HepG2 (cell line): ENCODE measurements around the gene TPX2. TPM values are rescaled to one million over a fixed set of nuclear protein-coding genes. Genes with fewer than 3 reads are reported as not detected.
A peak's percentile ranks its signal among the peaks of the same experiment; 100 is the strongest.

Source experiments
- ATAC-seq: fragments of 200-7000 bp; cut with Tn5 transposase; 3 replicates; pipeline ENCODE4 v1.9.1; 2020; ENCODE audit warnings: mild to moderate bottlenecking, moderate library complexity
- BruUV-seq: library from RNA; stranded (reverse); fragments of 400-500 nt; replicated peaks from 2 replicates; lab custom pipeline; 2021; lab: Mats Ljungman, UMichigan
- CTCF ChIA-PET: fragments of 300-600 bp; formaldehyde crosslinking; extraction: SDS; loops from one replicate; lab custom pipeline; 2021; ENCODE audit warnings: low total read pairs, inconsistent platforms, low intra/inter-chr PET ratio; lab: Yijun Ruan, JAX
- POLR2A ChIA-PET: fragments of 350-600 bp; sonication (Branson Sonifier 250); formaldehyde crosslinking; loops from one replicate; lab custom pipeline; 2020; ENCODE audit warnings: antibody characterized with exemption, inconsistent platforms; lab: Yijun Ruan, JAX
- DNase-seq: peaks from one replicate; pipeline ENCODE4 v3.0.0-alpha.2; 2015; ENCODE audit warnings: low spot score
- FAIRE-seq: peaks from 3 replicates; lab custom pipeline; 2011; peaks lifted over from hg19 to GRCh38; lab: Jason Lieb, UNC
- H2AFZ ChIP-seq: one replicate; pipeline ENCODE4 v1.6.1; 2011; ENCODE audit warnings: low read length, inconsistent platforms
- H3K27ac ChIP-seq: fragments of 300-600 bp; 3 replicates; pipeline ENCODE4 v1.8.0; 2011; ENCODE audit warnings: mixed run types, mild to moderate bottlenecking, mixed read lengths, low read length, inconsistent platforms; ENCODE audit not compliant: insufficient read depth; ENCODE audit errors: extremely low read length
- H3K27me3 ChIP-seq, 2 experiments: fragments of 200-600 bp in 1 of 2; 2 replicates in 1 of 2; 3 replicates in 1 of 2; pipeline versions ENCODE4 v1.6.0 to v1.8.0; 2011; ENCODE audit warnings: low read length in 2 of 2, mild to moderate bottlenecking in 2 of 2, moderate library complexity in 2 of 2, inconsistent platforms in 1 of 2; ENCODE audit not compliant: insufficient read depth in 2 of 2, control insufficient read depth in 1 of 2
- H3K36me3 ChIP-seq, 2 experiments: fragments of 200-600 bp in 1 of 2; replicated peaks in 1 of 2; 2 replicates in 1 of 2; 3 replicates in 1 of 2; pipeline versions ENCODE4 v1.5.1 to v1.8.0; 2011; ENCODE audit warnings: low read length in 2 of 2, inconsistent platforms in 1 of 2; ENCODE audit not compliant: insufficient read depth in 2 of 2, control insufficient read depth in 1 of 2
- H3K4me1 ChIP-seq: 2 replicates; pipeline ENCODE4 v1.5.1; 2012; ENCODE audit warnings: low read length, inconsistent platforms; ENCODE audit not compliant: insufficient read depth
- H3K4me2 ChIP-seq: 2 replicates; pipeline ENCODE4 v1.6.0; 2011; ENCODE audit warnings: low read depth, low read length, inconsistent platforms
- H3K4me3 ChIP-seq, 3 experiments: fragments of 200-600 bp in 1 of 3; sonication (generic), shearing (Covaris generic) in 1 of 3; replicated peaks in 1 of 3; 2 replicates each; pipeline ENCODE4 v1.5.1; 2011 to 2016; ENCODE audit warnings: low read length in 3 of 3, inconsistent platforms in 2 of 3, low read depth in 2 of 3, mild to moderate bottlenecking in 2 of 3, control low read depth in 1 of 3, mixed read lengths in 1 of 3; ENCODE audit not compliant: insufficient read depth in 1 of 3
- H3K79me2 ChIP-seq: one replicate; pipeline ENCODE4 v1.6.1; 2011; ENCODE audit warnings: low read length, inconsistent platforms; ENCODE audit not compliant: insufficient read depth
- H3K9ac ChIP-seq: 2 replicates; pipeline ENCODE4 v1.6.0; 2011; ENCODE audit warnings: mild to moderate bottlenecking, low read depth, low read length, inconsistent platforms; ENCODE audit not compliant: insufficient read depth
- H3K9me3 ChIP-seq: 2 replicates; pipeline ENCODE4 v1.5.1; 2012; ENCODE audit warnings: mild to moderate bottlenecking, low read length
- H4K20me1 ChIP-seq: 2 replicates; pipeline ENCODE4 v1.6.0; 2011; ENCODE audit warnings: inconsistent platforms, mild to moderate bottlenecking, low read length, moderate library complexity; ENCODE audit not compliant: insufficient read depth
- ATRX ChIP-seq: sonication (generic); formaldehyde crosslinking; IDR thresholded peaks from 2 replicates; pipeline ENCODE4 v1.4.0; 2020; ENCODE audit warnings: missing genetic modification reagents, borderline replicate concordance
- FOXJ3 ChIP-seq: sonication (generic); formaldehyde crosslinking; IDR thresholded peaks from 2 replicates; pipeline ENCODE4 v1.4.0; 2020; ENCODE audit warnings: missing genetic modification reagents, mild to moderate bottlenecking, borderline replicate concordance
- KMT2A ChIP-seq: sonication (generic); formaldehyde crosslinking; IDR thresholded peaks from 2 replicates; pipeline ENCODE4 v1.4.0; 2020; ENCODE audit warnings: missing genetic modification reagents
- PAX8 ChIP-seq: sonication (generic); formaldehyde crosslinking; IDR thresholded peaks from 2 replicates; pipeline ENCODE4 v1.8.0; 2022; ENCODE audit warnings: mild to moderate bottlenecking, missing genetic modification reagents, borderline replicate concordance
- SATB2 ChIP-seq: sonication (generic); formaldehyde crosslinking; IDR thresholded peaks from 2 replicates; pipeline ENCODE4 v1.5.0; 2020; ENCODE audit warnings: missing genetic modification reagents
- TBL1XR1 ChIP-seq: fragments of 150-350 bp; IDR thresholded peaks from 2 replicates; pipeline ENCODE4 v1.6.1; 2014; ENCODE audit warnings: borderline replicate concordance, low read length; ENCODE audit not compliant: partially characterized antibody
- ZNF547 ChIP-seq: sonication (generic); formaldehyde crosslinking; IDR thresholded peaks from 2 replicates; pipeline ENCODE4 v1.5.1; 2020; ENCODE audit warnings: mild to moderate bottlenecking, missing genetic modification reagents
- ZNF720 ChIP-seq: sonication (generic); formaldehyde crosslinking; IDR thresholded peaks from 2 replicates; pipeline ENCODE4 v1.4.0; 2020; ENCODE audit warnings: missing genetic modification reagents
- WGBS: methylation state at CpG from one replicate; pipeline ENCODE4 v1.1.6; 2017; ENCODE audit warnings: low lambda C conversion rate; 5-methylcytosine and 5-hydroxymethylcytosine counted together
- in situ Hi-C: cut with HindIII; loops from 2 replicates; pipeline ENCODE4 v1.10.0; 2017; ENCODE audit warnings: low pct_unique_long_range_greater_than_20kb; ENCODE audit not compliant: extremely low pct_ligation_motif_present
- intact Hi-C: fragments of 100-400 bp; cut with micrococcal nuclease; formaldehyde crosslinking; loops from one replicate; pipeline ENCODE4 v1.10.0; 2022; ENCODE audit not compliant: unreplicated experiment
- polyA plus RNA-seq, 8 experiments: library from polyadenylated mRNA; depleted of rRNA in 3 of 8; stranded (reverse) in 7 of 8; unstranded in 1 of 8; fragments of >200 nt; fragmentation: Illumina TruSeq in 4 of 8; extraction: Trizol in 4 of 8; gene quantifications; 2 replicates each; pipeline versions ENCODE4 v1.2.1 to v1.2.3, GENCODE V29; 2011 to 2016; ENCODE audit warnings: low read depth in 4 of 8, missing spikeins in 1 of 8, mixed read lengths in 1 of 8; ENCODE audit not compliant: insufficient read depth in 1 of 8
- total RNA-seq, 5 experiments: library from RNA; depleted of rRNA; stranded (reverse); fragments of >200 nt; fragmentation: Illumina TruSeq; extraction: Trizol; gene quantifications; 2 replicates each; pipeline ENCODE4 v1.2.3, GENCODE V29; 2016; ENCODE audit warnings: low read depth in 1 of 5
- TF ChIP-seq, protein P1 (sequence below): sonication (generic); formaldehyde crosslinking; IDR thresholded peaks from 2 replicates; pipeline ENCODE4 v1.5.0; 2020; ENCODE audit warnings: mild to moderate bottlenecking, missing genetic modification reagents
- TF ChIP-seq, protein P2 (sequence below): sonication (generic); formaldehyde crosslinking; IDR thresholded peaks from 2 replicates; pipeline ENCODE4 v1.4.0; 2020; ENCODE audit warnings: missing genetic modification reagents, borderline replicate concordance
- TF ChIP-seq, protein P3 (sequence below): sonication (generic); formaldehyde crosslinking; IDR thresholded peaks from 2 replicates; pipeline ENCODE4 v1.8.0; 2022; ENCODE audit warnings: mild to moderate bottlenecking, missing genetic modification reagents; ENCODE audit not compliant: insufficient replicate concordance

Gene TPX2
- total and polyA plus RNA-seq, 2 of the 13 experiments (the other 11 are each of a cell fraction or from before 2014, with no cell fraction given): 34.3 to 124 TPM

DNA sequence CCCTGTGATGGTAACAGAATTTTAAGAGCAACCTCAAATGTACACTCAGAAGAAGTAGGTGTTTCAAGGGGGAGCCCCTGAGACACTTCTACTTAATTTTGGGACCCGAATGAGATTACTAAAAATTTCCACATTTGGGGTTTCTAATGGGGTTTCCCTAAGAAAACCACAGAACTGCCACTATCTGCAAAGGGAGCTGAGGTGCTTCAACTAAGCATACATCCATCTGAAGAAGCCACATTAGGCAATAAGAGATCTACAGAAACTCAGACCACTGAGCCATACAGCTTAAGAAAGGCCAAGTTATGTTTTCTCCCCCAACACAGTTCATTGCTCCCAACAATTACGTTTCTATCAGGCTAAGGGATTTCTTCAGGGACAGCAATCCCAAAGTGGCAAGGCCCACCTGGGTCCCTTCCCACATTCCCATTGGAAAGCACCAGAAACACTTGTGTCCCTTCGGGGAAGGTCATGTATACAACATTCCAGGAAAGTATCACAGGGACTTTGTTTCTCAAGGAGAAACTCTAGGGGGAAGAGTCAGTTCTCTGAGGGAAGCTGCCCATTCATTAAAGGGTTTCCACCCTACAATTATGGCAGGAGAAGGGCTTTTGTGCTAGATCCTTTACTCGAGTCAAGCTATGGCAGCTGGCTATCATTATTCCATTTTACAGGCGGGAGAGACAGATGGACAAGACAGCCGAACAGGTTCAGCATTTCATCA lies 21.4 kb upstream of the TPX2 start:
- BruUV-seq: no TSS peak
- POLR2A ChIA-PET: interaction anchor here (1.0 to 33.2 kb wide), 5 partner anchors 10 to 113 kb away, joined by 3 to 2822 read pairs (median 643); partner anchors contain the start of gene ID1
- peak overlapping the region; percentile 45 to 50 (median 49) for H3K4me3 ChIP-seq
- CTCF ChIA-PET: no interaction called here
- FAIRE-seq: no peak
- intact Hi-C loops (loop anchor here (1.0 kb wide), 1 partner anchor 8 kb away; no protein-coding TSS in a partner anchor), in situ Hi-C loops (no loop called here)
- H3K4me1 ChIP-seq: peaks cover 80% of the 10 kb centered on the region
- H3K9me3 ChIP-seq: no peaks in the 10 kb centered on the region
- no peak for DNase-seq
- peak overlapping the region; percentile 58 for H3K9ac ChIP-seq
- 69% methylated on average over 6 of the region's 6 CpGs for WGBS
- peaks cover 15 to 67% of the 10 kb centered on the region in 2 experiments for H3K36me3 ChIP-seq
- peaks cover 98% of the 10 kb centered on the region for H3K79me2 ChIP-seq
- peak overlapping the region; percentile 83 for H3K4me2 ChIP-seq
- ATAC-seq: no peak
- H3K27ac ChIP-seq: peak overlapping the region; percentile 38
- H4K20me1 ChIP-seq: peaks cover 7% of the 10 kb centered on the region; the same call in 1 of the 2 replicates
- no peaks in the 10 kb centered on the region; a peak in 1 of 5 replicates for H3K27me3 ChIP-seq
- H2AFZ ChIP-seq: no peak overlapping the region
- TF ChIP-seq ZNF720 (CRISPR knock-in tag) (no peak), ATRX (CRISPR knock-in tag) (no peak), FOXJ3 (no peak), PAX8 (CRISPR knock-in tag) (no peak), TBL1XR1 (no peak), ZNF547 (CRISPR knock-in tag) (no peak), KMT2A (CRISPR knock-in tag) (peak; percentile 33; the same call in 1 of the 2 replicates), SATB2 (CRISPR knock-in tag) (no peak)
- TF ChIP-seq, protein P1, sequence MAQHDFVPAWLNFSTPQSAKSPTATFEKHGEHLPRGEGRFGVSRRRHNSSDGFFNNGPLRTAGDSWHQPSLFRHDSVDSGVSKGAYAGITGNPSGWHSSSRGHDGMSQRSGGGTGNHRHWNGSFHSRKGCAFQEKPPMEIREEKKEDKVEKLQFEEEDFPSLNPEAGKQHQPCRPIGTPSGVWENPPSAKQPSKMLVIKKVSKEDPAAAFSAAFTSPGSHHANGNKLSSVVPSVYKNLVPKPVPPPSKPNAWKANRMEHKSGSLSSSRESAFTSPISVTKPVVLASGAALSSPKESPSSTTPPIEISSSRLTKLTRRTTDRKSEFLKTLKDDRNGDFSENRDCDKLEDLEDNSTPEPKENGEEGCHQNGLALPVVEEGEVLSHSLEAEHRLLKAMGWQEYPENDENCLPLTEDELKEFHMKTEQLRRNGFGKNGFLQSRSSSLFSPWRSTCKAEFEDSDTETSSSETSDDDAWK: no peak
- TF ChIP-seq, protein P2, sequence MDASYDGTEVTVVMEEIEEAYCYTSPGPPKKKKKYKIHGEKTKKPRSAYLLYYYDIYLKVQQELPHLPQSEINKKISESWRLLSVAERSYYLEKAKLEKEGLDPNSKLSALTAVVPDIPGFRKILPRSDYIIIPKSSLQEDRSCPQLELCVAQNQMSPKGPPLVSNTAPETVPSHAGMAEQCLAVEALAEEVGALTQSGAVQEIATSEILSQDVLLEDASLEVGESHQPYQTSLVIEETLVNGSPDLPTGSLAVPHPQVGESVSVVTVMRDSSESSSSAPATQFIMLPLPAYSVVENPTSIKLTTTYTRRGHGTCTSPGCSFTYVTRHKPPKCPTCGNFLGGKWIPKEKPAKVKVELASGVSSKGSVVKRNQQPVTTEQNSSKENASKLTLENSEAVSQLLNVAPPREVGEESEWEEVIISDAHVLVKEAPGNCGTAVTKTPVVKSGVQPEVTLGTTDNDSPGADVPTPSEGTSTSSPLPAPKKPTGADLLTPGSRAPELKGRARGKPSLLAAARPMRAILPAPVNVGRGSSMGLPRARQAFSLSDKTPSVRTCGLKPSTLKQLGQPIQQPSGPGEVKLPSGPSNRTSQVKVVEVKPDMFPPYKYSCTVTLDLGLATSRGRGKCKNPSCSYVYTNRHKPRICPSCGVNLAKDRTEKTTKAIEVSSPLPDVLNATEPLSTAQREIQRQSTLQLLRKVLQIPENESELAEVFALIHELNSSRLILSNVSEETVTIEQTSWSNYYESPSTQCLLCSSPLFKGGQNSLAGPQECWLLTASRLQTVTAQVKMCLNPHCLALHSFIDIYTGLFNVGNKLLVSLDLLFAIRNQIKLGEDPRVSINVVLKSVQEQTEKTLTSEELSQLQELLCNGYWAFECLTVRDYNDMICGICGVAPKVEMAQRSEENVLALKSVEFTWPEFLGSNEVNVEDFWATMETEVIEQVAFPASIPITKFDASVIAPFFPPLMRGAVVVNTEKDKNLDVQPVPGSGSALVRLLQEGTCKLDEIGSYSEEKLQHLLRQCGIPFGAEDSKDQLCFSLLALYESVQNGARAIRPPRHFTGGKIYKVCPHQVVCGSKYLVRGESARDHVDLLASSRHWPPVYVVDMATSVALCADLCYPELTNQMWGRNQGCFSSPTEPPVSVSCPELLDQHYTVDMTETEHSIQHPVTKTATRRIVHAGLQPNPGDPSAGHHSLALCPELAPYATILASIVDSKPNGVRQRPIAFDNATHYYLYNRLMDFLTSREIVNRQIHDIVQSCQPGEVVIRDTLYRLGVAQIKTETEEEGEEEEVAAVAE (CRISPR knock-in tag): peak; percentile 65; the same call in 1 of the 2 replicates
- TF ChIP-seq, protein P3, sequence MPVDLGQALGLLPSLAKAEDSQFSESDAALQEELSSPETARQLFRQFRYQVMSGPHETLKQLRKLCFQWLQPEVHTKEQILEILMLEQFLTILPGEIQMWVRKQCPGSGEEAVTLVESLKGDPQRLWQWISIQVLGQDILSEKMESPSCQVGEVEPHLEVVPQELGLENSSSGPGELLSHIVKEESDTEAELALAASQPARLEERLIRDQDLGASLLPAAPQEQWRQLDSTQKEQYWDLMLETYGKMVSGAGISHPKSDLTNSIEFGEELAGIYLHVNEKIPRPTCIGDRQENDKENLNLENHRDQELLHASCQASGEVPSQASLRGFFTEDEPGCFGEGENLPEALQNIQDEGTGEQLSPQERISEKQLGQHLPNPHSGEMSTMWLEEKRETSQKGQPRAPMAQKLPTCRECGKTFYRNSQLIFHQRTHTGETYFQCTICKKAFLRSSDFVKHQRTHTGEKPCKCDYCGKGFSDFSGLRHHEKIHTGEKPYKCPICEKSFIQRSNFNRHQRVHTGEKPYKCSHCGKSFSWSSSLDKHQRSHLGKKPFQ (CRISPR knock-in tag): no peak
